GM21423 (cell line): ENCODE data around the gene ERGIC2.
"Not testable (repeated sequence)": the region's sequence is repeated elsewhere in the genome, so short reads cannot be mapped to it uniquely, and the experiment has no call there.

Source experiments
- ATAC-seq: cut with Tn5 transposase; IDR thresholded peaks from one replicate; pipeline ENCODE4 v1.9.1; 2021; ENCODE audit warnings: mild to moderate bottlenecking, moderate library complexity; ENCODE audit not compliant: unreplicated experiment

Gene ERGIC2, protein sequence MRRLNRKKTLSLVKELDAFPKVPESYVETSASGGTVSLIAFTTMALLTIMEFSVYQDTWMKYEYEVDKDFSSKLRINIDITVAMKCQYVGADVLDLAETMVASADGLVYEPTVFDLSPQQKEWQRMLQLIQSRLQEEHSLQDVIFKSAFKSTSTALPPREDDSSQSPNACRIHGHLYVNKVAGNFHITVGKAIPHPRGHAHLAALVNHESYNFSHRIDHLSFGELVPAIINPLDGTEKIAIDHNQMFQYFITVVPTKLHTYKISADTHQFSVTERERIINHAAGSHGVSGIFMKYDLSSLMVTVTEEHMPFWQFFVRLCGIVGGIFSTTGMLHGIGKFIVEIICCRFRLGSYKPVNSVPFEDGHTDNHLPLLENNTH

GRCh38 chr12:29380536-29381523 lies at the start of gene ERGIC2:
ERGIC2 (minus strand) TSS chr12:29381172; CDS start chr12:29371633, 9,539 bp downstream.
- ATAC-seq: peak; percentile 95

DNA sequence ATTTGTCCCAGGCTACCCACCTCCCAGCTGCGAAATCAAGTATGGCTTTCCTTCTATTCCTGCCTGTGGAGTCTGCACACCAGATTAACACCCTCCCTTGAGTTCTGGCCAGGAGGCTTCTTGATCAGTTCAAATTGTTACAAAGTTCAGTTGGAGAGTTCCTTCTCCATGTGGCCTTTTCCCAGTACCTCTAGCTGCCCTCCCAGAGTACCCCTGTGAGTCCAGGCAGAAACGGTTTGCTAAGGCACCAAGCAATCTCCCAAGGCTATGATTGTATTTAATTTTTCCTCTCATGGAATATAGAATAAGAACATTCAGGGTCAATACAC lies 49.7 kb upstream of the ERGIC2 start:
- ATAC-seq: no peak

- no peak for ATAC-seq
Measured at GRCh38 chr12:29429999-29430715, 49.2 kb upstream of the ERGIC2 start.

DNA sequence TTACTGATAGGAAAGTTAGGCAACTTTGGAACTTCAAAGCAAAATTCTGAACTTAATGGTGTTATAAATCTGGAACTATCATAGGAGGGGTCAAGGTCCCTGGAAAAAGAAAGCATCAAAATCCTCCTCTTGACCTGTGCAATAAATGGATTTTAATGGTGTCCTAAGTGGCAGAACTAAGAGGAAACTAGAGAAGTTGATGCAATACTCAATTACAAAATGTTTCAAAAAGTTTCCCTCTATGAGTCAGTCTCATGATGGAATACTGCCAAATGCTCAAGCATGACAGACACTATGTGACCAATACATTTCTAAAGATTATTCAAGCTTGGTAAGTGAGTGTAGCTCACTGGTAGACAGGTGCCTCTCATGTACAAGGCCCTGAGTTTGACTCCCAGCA lies 47.7 kb upstream of the ERGIC2 start:
- peak; percentile 38 for ATAC-seq

- ATAC-seq: peak; percentile 99
Measured at GRCh38 chr12:29427964-29428363, 47.0 kb upstream of the ERGIC2 start.

DNA sequence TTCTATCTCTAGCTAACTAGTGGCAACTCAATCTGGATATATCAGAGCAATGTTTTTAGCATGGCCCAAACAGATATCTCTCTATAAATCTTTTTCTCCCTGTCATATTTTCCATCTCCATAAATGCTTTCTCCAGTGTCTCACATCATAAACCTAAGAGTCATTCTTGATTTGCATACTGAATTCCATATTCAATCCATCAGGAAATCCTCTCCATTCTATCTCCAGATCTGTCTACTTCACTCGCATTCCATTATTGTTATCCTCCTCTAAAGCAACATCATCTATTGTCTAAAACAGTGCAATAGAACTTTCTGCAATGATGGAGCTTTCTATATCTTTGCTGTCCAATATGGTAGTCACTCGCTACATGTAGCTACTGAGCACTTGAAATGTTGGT lies 45.5 kb upstream of the ERGIC2 start:
- no peak for ATAC-seq

GRCh38 chr12:29425722-29426121 lies 44.8 kb upstream of the ERGIC2 start:
- no peak for ATAC-seq

- no peak for ATAC-seq
Measured at GRCh38 chr12:29416748-29417147, 35.8 kb upstream of the ERGIC2 start.

- ATAC-seq: no peak
Measured at GRCh38 chr12:29415111-29415510, 34.1 kb upstream of the ERGIC2 start.

DNA sequence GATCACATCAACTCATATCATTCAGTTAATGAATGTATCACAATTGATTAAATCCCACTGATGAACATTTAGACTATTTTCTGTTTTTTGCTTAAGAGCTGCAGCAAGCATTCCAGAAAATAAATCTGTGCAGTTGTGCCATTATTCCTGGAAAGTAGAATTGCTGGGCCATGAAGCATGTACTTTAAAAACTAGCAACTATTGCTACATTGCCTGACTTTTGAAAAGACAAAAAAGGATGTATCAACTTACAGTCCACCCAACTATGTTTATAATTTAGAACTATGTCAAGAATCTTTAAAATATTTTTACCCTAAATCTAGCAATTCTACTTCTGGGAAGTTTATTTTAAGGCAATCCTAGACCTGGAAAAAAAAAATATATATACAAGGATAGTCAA lies 33.4 kb upstream of the ERGIC2 start:
- ATAC-seq: no peak

DNA sequence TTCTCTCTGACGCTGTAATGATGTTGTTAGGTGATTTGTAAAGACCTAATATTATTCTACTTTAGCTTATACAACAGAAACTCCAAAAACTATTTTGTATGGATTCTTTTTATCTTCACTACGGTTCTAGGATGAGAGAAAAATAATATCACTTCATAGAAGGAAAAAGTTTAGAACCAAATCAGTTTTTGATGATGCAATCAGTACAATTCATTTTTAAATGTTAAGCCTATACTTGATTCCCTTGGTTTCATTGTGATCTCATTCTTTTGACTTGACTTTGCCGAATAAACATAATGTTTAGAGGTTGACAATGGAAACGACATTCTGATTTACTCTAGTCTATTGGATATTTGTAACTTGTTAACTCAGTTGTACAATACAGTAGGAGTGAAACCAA lies 24.6 kb upstream of the ERGIC2 start:
- ATAC-seq: no peak

- no peak for ATAC-seq
Measured at GRCh38 chr12:29403991-29404390, 23.0 kb upstream of the ERGIC2 start.

GRCh38 chr12:29402437-29402836 lies 21.5 kb upstream of the ERGIC2 start:
- no peak for ATAC-seq

DNA sequence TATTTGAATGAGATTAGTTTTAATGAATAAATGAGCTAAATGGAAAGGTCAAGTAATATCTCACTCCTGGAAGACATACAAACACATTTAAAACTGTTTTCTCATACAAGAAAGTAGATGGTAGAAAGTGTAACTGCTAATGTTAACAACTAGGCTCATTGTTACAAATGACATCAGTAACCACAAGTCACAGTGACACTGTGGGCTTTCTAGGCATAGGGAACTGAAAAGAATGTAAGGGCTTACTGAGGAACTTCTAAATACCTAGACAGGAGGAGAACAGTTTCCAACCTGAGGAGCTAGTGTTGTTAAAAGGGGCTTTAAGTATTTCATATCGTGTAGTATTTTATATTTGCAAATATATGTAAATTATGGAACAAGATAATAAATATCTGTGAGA lies 17.5 kb upstream of the ERGIC2 start:
- ATAC-seq: no peak

DNA sequence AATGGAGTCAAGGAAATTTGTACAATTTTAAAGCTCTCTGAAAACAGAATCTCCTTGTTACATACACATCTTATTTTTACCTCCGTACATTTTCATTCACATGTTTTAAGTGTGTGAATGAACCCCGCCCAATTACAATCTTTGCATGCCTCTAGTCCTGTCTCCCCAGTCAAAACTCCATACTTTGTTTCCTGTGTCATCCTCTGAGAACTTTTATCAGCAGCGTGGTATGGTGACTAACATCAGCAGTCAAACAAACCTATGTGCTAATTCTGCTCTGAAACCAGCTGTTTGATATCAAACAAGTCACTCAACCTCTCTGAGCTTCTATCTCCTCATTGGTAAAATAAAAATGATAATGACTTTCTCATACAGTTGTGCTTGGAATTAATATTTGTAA lies 15.8 kb upstream of the ERGIC2 start:
- ATAC-seq: no peak

GRCh38 chr12:29395356-29395755 lies 14.4 kb upstream of the ERGIC2 start:
- no peak for ATAC-seq

DNA sequence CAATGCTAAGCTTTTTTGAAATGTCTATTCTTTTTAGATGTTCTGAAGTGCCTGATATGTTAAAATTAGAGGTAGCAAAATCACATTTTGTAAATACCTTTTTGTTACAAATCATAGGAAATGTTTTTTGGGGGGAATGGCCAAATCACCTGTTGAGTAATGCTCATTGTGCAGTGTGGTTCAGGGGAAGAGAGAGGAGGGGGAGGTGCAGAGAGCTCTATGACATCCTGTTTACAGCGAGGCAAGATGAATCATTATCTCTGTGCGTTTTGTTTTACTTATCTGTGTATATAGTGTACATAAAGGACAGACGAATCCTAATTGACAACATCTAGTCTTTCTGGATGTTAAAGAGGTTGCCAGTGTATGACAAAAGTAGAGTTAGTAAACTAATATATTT lies 9.4 kb upstream of the ERGIC2 start:
- ATAC-seq: not testable (repeated sequence)

DNA sequence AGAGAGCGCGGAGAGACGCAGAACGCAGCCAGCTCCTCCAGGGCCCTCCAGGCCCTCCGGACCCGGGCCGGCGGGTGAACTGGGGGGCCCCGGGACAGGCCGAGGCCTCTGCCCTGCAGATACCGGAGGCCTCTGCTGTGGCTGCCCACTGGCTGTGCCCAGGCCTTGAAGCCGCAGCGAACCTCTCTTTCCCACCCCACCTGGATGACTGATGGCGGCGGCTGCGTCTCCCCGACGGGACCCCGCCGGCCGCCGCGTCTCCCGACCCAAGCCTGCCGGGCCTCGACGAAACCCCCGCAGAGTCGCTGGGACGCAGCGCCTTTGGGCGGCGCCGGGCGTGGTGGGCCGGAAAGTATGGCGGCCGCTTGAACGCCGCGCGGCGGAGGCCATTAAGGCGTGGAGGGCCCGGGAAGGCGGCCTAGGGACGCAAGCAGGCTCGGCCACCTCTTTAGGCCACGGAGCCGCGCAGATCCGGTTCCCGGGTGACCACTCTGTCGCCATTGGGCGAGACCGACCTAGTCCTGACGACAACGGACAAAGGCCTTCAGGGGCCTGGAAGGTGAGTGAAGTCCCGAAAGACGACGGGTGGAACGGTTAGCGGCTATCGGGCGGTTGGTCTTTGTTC lies 8.4 kb upstream of the ERGIC2 start:
- ATAC-seq: no peak

- not testable (repeated sequence) for ATAC-seq
Measured at GRCh38 chr12:29386084-29386680, 5.2 kb upstream of the ERGIC2 start.

GRCh38 chr12:29385194-29385593 lies 4.2 kb upstream of the ERGIC2 start:
- not testable (repeated sequence) for ATAC-seq
